GM19238 (cell line): ENCODE data around the gene CCDC91.
"Not testable (repeated sequence)": the region's sequence is repeated elsewhere in the genome, so short reads cannot be mapped to it uniquely, and the experiment has no call there.

Experiments
- DNase-seq: peaks from one replicate; pipeline ENCODE4 v3.0.0; 2011; ENCODE audit warnings: low spot score; ENCODE audit not compliant: insufficient read length

The CCDC91 gene

GRCh38 chr12:28231248-28231647 lies 41.0 kb downstream of the CCDC91 start:
- no peak for DNase-seq

DNA sequence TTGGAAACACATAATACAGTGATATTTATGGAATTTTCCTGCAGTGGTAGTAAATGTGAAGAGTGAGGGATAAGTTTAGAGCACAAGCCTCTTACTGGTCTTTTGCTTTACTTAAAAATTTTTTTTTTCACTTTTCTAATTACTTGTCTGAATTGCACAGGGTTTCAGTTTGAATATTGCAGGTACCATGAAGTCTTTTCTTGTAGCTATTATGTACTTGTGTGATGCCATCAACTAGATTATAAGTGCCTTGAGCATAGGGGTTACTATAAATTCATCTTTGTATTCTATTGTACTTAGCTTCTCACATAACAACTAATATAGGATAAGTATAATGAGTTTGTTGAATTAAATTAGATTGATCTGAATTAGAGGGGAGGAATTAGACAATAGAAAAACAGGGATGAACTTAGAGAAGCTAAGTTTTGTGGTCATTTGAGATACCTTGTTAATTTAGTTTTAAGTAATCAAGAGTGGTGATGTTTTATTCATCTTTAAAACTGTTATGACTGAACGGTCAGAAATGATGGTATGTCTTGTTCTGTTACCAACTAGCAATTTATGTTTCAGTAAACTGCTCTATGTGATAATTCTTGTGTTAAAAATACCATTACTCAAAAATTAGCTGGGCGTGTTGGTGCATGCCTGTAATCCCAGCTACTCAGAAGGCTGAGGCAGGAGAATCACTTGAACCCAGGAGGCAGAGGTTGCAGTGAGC lies 42.1 kb downstream of the CCDC91 start:
- DNase-seq: no peak

DNA sequence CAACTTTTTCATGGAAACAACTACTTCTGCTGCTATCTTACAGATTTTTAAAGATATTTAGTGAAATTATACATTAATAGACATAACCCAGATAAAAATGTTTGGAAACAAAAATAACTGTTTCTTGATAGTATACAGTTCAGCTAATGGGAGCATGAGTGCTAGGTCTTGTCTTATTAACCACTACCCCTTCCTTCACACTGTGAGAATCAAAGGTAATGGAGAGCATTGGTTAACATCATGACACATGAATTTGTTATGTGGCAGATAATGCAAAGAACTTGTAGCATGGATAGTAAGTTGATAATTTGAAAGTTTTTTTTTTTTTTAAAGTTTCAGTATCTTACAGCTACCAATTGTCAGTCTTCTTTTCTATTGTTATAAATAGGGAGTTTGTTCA lies 44.2 kb downstream of the CCDC91 start:
- no peak for DNase-seq

- DNase-seq: no peak
These were observed 44.8 kb downstream of the CCDC91 start for GRCh38 chr12:28235015-28235414.

GRCh38 chr12:28235985-28236384 lies 45.7 kb downstream of the CCDC91 start:
- no peak for DNase-seq

DNA sequence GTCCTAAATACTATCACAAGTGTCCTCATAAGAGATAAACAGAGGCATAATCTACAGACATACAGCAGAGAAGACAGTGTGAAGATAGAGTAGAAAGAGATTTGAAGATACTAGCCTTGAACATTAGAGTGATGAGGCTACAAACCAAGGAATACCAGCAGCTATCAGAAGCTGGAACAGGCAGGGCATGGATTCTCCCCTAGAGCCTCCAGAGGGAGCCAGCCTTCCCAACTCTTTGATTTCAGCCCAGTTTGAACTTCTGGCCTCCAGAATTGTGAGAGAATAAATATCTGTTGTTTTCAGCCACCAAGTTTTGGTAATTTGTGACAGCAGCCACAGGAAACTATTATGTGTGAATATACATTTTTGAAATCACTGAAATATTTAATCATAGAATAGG lies 47.2 kb downstream of the CCDC91 start:
- no peak for DNase-seq

GRCh38 chr12:28239918-28240317 lies 49.7 kb downstream of the CCDC91 start:
- no peak for DNase-seq

- DNase-seq: no peak
These were observed 50.6 kb downstream of the CCDC91 start for GRCh38 chr12:28240853-28241252.

GRCh38 chr12:28242129-28242495 lies 51.9 kb downstream of the CCDC91 start:
- no peak for DNase-seq

- no peak for DNase-seq
These were observed 52.4 kb downstream of the CCDC91 start for GRCh38 chr12:28242496-28243309.

DNA sequence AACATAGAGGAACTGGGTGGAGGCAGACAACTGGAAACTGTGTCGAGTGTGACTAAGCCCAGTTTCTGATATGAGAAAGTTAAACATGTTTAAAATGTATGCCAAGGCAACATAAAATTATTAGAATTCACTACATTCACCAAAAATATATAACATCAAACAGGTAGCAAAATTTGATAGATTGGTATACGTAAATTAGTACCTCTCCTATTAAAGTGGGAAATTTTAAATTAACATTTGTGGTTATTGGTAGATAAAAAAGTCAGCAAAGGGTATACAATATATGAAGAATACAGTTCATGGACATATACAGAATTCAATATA lies 53.0 kb downstream of the CCDC91 start:
- DNase-seq: no peak

- no peak for DNase-seq
These were observed 57.5 kb downstream of the CCDC91 start for GRCh38 chr12:28247806-28248205.

- DNase-seq: no peak
These were observed 58.4 kb downstream of the CCDC91 start for GRCh38 chr12:28248555-28249145.

DNA sequence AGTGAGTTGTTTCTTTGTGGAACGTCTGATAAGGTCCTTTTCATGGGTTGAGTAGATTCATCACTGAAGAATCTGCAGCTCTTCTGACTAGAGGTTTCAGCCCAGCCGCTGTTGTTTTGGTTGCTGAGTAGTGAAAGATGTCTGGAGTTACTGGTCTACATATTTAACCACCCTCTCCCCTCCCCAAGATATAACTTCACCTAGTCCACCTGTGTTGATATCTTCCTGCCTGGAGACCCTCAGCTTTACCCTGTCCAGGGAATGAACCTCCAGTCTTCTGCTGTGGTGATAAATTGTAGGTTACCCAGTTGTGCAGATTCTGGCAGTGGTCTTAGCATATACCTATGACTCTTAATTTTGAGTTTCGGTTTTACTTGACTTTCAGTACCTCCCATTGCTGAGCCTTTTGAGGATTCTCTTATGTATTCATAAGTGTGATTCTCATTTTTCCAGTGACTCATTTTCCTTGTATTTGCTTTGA lies 62.9 kb downstream of the CCDC91 start:
- peak; percentile 7 for DNase-seq

DNA sequence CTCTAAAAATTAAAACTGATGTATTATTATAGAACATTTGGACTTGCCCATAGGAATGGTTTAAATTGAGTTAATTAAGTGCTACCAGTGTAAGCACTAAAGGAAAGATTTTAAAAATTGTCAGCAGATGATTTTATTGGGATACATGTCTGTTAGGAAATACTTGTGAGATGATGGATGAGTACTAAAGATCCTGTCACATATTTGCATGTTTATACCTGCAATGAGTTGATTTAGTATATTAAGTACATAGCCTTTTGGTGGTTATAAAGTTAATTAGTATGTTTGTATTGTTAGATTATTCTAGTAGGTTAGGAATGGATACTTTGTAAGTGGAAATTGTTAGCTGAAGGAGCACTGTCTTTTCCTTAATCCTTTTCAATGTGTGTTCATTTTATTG lies 67.2 kb downstream of the CCDC91 start:
- no peak for DNase-seq

- DNase-seq: no peak
These were observed 68.7 kb downstream of the CCDC91 start for GRCh38 chr12:28258998-28259397.

- DNase-seq: no peak
These were observed 75.3 kb downstream of the CCDC91 start for GRCh38 chr12:28265435-28266042.

- DNase-seq: not testable (repeated sequence)
These were observed 77.8 kb downstream of the CCDC91 start for GRCh38 chr12:28267920-28268607.

DNA sequence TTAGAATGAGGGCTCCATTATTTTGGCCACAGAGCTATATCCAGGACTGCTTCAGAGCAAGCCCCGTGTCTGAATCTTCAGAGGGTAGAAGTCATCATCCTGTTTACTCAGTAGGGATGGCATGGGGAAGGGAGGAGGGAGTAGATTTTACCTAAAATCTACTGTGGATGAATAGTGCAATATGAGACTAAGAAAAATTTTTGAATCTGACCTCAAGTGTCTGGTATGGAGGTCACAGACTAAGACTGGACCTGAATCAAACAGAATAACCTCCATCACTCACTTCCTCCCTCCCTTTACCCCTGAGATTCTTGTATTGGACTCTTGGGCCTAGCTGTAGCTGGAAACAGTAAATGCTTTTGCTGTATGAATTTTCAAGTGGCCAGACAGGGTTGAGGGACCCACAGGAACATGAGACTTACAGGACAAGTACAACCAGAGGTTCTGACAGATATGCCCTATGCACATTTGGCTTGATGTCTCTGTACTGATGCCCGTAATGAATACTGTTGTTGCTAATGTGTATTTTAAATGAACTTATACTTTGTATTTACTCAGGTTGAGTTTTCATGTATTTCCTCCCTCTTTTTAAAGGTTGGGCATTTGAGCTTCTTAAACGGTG lies 78.5 kb downstream of the CCDC91 start:
- no peak for DNase-seq

DNA sequence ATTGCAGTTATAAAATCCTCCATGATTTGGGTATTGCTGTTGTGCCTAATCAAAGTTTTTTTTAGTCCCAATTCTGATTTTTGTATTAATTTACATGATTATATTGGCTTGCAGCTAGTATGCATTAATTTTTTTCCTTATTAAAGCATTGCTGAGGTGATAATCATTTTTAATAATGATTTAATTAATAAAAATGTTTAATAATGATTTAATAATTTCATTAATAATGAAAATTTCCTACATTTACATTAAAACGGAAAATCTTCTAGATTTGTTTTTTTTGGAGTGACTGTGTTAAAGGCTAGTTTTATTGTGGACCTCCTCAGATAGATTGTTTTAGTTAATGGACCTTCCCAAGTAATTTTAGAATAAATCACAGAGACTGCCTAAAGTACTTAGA lies 79.6 kb downstream of the CCDC91 start:
- DNase-seq: no peak

DNA sequence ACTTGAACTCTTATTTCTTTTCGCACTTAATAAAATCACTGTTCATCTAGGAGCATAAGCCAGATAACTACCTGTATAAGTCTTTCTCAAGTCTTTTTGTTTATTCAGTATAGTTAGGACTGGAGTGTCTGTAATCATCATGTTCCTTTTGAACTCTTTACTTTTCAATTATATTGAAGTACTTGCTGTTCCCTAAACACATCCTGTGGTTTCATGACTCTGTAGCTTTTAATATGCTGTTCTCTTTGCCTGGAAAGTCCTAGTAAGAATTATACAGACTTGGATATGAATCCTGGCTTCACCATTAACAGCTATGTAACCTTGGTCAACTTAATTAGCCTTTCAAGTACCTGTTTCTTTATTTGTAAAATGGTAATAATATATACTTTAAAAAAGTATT lies 88.2 kb downstream of the CCDC91 start:
- no peak for DNase-seq
